ENCODE data around the gene LEPR.
"Not testable (repeated sequence)": the region's sequence is repeated elsewhere in the genome, so short reads cannot be mapped to it uniquely, and the experiment has no call there.

Gene LEPR

DNA sequence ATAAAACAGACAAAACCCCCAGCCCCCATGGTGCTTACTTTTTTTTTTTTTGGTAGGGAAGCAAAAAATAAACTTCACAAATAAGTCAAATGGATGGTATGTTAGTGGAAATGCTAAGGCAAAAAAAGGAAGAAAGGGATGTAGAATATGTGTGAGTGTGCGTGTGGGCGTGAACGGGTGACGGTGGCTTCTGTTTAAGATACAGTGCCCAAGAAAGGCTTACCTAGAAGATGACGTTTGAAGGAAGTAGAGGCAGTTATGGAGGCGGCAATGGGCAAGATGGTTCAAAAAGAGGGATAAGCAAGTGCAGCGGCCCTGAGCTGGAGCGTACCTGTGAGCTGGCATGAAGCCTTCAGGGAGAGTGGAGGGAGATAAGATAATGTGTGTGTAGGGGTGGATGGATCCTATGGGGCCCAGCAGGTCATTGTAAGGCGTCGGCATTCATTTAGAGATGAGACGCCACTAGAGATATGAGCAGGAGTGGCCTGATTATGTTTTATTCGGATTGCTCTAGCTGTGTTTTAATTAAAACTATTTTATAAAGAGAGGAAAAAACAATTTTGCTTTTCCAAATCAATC is 19.9 kb downstream of the LEPR start:
- Mint-ChIP-seq H3K9me3 (no peaks in the 10 kb centered on the region), H3K27me3 (no peaks in the 10 kb centered on the region), H3K36me3 (no peaks in the 10 kb centered on the region), H3K4me1 (peaks cover 3% of the 10 kb centered on the region), H3K4me3 (no peak overlapping the region), H3K27ac (no peak overlapping the region)
- CTCF ChIA-PET, result interaction anchor here (0.8 to 1.5 kb wide), 3 partner anchors 17 to 186 kb away, joined by 3 to 8 read pairs (median 4); no protein-coding TSS in a partner anchor
- DNase-seq, result no peak

DNA sequence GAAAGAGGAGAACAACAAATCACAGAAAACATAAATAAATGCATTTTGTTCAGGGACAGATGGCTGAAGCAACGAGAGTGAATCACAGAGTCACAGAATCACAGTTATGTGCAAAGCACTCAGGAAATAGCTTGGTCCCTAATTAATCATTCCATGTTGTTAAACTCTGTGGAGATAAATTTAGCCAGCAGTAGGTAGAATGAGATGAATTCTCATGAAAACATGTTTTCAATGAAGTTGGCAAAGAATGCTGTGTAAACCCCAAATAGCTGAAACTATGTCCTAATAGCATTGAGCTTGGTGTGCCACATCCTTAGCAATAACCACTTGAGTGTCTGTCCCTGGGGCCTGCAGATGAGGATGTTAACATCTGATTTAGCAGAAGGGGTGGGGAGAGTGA is 20.4 kb downstream of the LEPR start:
- DNase-seq, result no peak
- Mint-ChIP-seq H3K27ac (no peak overlapping the region), H3K4me3 (no peak overlapping the region), H3K27me3 (no peaks in the 10 kb centered on the region), H3K36me3 (no peaks in the 10 kb centered on the region), H3K4me1 (peaks cover 3% of the 10 kb centered on the region), H3K9me3 (no peaks in the 10 kb centered on the region)
- CTCF ChIA-PET, result interaction anchor here (0.8 to 1.5 kb wide), 3 partner anchors 17 to 187 kb away, joined by 3 to 8 read pairs (median 4); no protein-coding TSS in a partner anchor

DNA sequence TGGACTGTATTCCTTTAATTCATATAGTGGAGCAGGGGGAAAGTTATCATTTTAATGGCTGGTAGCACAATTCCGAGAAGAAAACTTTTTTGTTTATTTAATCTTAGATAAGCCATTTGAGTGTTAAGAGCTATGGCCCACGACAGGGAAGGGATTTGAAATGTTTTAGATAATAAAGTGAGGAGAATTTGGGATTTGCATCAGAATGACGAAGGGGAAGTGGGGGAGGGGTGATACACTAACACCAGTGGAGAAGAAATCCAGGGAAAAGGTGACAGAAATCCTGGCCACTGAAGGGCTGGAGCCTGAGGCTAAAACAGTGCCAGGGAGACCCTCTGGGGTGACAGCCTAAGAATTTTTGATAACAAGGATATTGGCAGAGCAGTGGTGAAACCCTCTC is 21.0 kb downstream of the LEPR start:
- no peak for DNase-seq
- CTCF ChIA-PET, result interaction anchor here (1.2 to 1.5 kb wide), 2 partner anchors 16 to 18 kb away, joined by 4 to 8 read pairs; no protein-coding TSS in a partner anchor
- H3K9me3 Mint-ChIP-seq, result no peaks in the 10 kb centered on the region
- H3K4me3 Mint-ChIP-seq, result no peak overlapping the region
- no peaks in the 10 kb centered on the region for H3K36me3 Mint-ChIP-seq
- peaks cover 3% of the 10 kb centered on the region for H3K4me1 Mint-ChIP-seq
- H3K27ac Mint-ChIP-seq, result no peak overlapping the region
- H3K27me3 Mint-ChIP-seq, result no peaks in the 10 kb centered on the region

DNA sequence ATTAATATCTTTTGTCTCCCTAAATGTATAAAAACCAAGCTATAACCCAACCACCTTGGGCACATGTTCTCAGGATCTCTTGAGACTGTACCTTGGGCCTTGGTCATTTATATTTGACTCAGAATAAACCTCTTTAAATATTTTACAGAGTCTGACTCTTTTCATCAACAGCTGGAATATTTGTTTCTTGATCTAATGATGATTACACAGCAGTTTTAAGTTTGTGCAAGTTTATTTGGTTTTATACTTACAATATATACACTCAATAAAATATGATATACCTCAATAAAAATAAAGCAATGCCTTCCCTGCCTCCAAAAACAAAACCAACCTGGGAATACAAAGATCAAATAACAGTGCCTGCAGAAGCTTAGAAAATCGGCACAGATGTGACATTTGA is 22.0 kb downstream of the LEPR start:
- CTCF ChIA-PET, result interaction anchor here (2.0 kb wide), 1 partner anchor 17 kb away, joined by 5 read pairs; no protein-coding TSS in a partner anchor
- Mint-ChIP-seq H3K4me3 (no peak overlapping the region), H3K36me3 (no peaks in the 10 kb centered on the region), H3K4me1 (no peaks in the 10 kb centered on the region), H3K27me3 (no peaks in the 10 kb centered on the region), H3K27ac (no peak overlapping the region), H3K9me3 (no peaks in the 10 kb centered on the region)
- DNase-seq, result no peak

DNA sequence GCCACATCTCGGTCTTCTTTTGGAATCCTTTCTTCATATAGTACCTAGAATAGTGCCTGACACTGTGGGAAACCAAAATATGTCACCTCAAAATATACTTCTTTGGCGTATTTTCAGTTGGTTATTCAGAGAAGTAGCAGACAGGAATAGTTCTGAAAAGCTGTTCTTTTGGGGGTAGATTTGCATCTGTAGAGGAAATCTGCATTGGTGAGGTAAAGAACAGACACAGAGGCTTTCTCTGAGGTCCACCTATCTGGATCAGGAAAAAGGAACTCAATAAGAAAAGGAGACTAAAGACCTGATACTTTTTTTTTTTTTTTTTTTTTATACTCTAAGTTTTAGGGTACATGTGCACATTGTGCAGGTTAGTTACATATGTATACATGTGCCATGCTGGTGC is 23.2 kb downstream of the LEPR start:
- no peak overlapping the region for H3K27ac Mint-ChIP-seq
- no peaks in the 10 kb centered on the region for H3K4me1 Mint-ChIP-seq
- H3K4me3 Mint-ChIP-seq, result no peak overlapping the region
- H3K9me3 Mint-ChIP-seq, result no peaks in the 10 kb centered on the region
- H3K27me3 Mint-ChIP-seq, result no peaks in the 10 kb centered on the region
- DNase-seq, result no peak
- no peaks in the 10 kb centered on the region for H3K36me3 Mint-ChIP-seq
- CTCF ChIA-PET, result interaction anchor here (2.0 kb wide), 1 partner anchor 15 kb away, joined by 5 read pairs; no protein-coding TSS in a partner anchor

DNA sequence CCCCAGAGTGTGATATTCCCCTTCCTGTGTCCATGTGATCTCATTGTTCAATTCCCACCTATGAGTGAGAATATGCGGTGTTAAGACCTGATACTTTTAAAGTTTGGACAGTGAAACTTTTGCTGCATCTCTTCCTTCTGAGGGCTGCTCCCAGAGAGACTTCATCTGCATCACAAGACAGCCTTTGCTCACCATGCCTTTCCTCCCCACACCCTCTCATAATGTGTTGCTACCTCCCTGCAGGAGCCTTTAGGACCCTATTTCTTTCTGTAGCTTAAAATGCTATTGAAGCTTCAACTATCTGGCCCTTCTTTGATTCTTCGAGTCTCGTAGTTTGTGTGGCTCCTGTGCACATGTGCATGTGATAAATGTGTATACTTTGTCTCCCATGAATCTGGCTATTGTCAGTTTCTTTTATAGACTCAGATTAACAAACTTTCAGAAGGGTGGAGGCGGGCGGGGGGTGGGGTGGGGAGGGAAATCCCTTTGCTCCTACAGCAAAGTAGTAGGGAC is 23.7 kb downstream of the LEPR start:
- CTCF ChIA-PET, result interaction anchor here (2.0 kb wide), 1 partner anchor 15 kb away, joined by 5 read pairs; no protein-coding TSS in a partner anchor
- DNase-seq, result no peak
- no peaks in the 10 kb centered on the region for H3K4me1 Mint-ChIP-seq
- H3K36me3 Mint-ChIP-seq, result no peaks in the 10 kb centered on the region
- no peaks in the 10 kb centered on the region for H3K27me3 Mint-ChIP-seq
- no peaks in the 10 kb centered on the region for H3K9me3 Mint-ChIP-seq
- H3K4me3 Mint-ChIP-seq, result no peak overlapping the region
- no peak overlapping the region for H3K27ac Mint-ChIP-seq

DNA sequence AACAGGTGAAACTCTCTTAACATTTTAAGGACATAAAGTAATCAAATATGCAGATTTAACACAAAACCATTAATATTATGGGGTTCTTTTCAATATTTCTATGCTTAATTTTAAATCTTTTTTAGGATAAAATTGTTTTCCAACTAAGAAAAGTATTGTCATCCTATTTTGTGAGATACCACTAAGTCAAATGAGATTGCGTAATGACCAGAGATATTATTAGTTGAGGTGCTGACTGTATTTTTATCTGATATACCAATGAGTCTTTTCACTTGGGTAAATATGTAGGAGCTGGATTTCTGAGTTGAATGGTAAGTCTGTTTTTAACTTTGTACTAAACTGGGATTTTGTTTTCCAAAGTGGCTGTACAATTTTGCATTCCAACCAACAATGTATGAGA is 25.4 kb downstream of the LEPR start:
- Mint-ChIP-seq H3K4me3 (no peak overlapping the region), H3K4me1 (no peaks in the 10 kb centered on the region), H3K27me3 (no peaks in the 10 kb centered on the region), H3K36me3 (no peaks in the 10 kb centered on the region), H3K9me3 (no peaks in the 10 kb centered on the region), H3K27ac (no peak overlapping the region)
- no peak for DNase-seq
- CTCF ChIA-PET, result no interaction called here

DNA sequence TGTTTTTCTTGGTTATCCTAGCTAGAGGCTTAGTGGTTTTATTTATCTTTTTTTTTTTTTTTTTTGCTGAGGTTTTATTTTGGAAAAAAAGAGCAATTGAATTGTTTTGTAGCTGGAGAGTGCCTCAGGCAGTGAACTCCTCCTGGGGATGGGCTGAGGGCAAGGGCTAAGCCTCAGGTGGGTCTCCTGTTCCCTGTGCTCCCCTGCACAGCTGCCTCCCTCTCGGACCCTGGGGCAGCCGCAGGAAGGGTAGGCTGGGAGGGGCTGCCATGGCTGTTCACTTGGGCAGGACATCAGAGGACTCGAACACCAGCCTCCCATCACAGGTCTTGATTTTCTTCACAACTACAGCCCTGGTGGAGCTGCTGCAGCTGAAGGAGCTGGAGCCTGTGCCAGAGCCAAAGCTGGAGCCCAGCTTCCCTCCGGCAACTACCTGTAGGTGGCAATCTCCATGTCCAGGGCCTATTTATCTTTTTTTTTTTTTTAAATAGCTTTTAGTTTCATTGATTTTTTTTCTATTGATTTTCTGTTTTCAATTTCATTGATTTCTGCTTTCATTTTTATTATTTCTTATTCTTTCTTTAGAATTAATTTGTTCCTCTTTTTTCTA is 28.9 kb downstream of the LEPR start:
- Mint-ChIP-seq H3K27me3 (no peaks in the 10 kb centered on the region), H3K9me3 (no peaks in the 10 kb centered on the region), H3K27ac (no peak overlapping the region), H3K4me3 (no peak overlapping the region), H3K36me3 (no peaks in the 10 kb centered on the region), H3K4me1 (no peaks in the 10 kb centered on the region)
- no peak for DNase-seq
- CTCF ChIA-PET, result interaction anchor here (0.7 kb wide), 1 partner anchor 19 kb away, joined by 4 read pairs; no protein-coding TSS in a partner anchor

DNA sequence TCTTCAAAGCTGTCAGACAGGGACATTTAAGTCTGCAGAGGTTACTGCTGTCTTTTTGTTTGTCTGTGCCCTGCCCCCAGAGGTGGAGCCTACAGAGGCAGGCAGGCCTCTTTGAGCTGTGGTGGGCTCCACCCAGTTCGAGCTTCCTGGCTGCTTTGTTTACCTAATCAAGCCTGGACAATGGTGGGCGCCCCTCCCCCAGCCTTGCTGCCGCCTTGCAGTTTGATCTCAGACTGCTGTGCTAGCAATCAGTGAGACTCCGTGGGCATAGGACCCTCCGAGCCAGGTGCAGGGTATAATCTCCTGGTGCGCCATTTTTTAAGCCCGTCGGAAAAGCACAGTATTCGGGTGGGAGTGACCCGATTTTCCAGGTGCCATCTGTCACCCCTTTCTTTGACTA is 35.2 kb downstream of the LEPR start:
- CTCF ChIA-PET, DNase-seq, H3K9me3 Mint-ChIP-seq, H3K27me3 Mint-ChIP-seq, H3K36me3 Mint-ChIP-seq, H3K4me3 Mint-ChIP-seq, H3K27ac Mint-ChIP-seq: not testable (repeated sequence)
- H3K4me1 Mint-ChIP-seq, result peaks cover 19% of the 10 kb centered on the region

DNA sequence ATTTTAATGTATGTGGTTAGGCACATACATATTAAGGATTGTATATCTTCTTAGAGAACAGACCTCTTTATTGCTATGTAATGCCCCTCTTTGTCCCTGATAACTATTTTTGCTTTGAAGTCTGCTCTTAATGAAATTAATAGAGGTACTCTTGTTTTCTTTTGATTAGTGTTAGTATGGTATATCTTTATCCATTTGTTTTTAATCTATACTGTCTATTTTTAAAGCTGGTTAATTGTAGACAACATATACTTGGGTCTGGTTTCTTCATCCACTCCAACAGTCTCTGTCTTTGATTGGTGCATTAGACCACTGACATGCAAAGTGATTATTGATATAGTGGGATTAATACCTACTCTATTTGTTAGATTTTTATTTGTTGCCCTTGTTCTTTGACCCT is 36.0 kb downstream of the LEPR start:
- CTCF ChIA-PET, result no interaction called here
- Mint-ChIP-seq H3K36me3 (no peaks in the 10 kb centered on the region), H3K4me1 (peaks cover 19% of the 10 kb centered on the region), H3K27ac (no peak overlapping the region), H3K9me3 (peaks cover 2% of the 10 kb centered on the region), H3K27me3 (no peaks in the 10 kb centered on the region), H3K4me3 (no peak overlapping the region)
- no peak for DNase-seq

DNA sequence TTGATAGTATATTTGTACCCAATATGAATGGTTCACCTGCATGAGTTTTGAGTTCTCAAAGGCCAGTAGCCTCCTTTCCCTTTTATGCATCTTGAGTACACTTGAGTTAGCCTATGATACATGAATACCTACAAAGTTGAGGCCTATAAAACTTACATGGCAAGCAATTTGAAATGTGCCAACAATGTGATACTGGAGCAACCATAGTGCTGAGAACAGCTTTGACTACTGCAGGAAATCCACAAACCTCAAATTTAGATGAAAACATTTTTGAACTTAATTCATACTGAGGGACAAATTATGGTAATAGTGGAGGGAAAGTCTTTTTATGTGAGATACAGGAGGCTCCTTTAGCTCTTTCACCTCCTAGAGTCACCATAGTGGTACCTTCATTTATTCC is 37.4 kb downstream of the LEPR start:
- no peak for DNase-seq

DNA sequence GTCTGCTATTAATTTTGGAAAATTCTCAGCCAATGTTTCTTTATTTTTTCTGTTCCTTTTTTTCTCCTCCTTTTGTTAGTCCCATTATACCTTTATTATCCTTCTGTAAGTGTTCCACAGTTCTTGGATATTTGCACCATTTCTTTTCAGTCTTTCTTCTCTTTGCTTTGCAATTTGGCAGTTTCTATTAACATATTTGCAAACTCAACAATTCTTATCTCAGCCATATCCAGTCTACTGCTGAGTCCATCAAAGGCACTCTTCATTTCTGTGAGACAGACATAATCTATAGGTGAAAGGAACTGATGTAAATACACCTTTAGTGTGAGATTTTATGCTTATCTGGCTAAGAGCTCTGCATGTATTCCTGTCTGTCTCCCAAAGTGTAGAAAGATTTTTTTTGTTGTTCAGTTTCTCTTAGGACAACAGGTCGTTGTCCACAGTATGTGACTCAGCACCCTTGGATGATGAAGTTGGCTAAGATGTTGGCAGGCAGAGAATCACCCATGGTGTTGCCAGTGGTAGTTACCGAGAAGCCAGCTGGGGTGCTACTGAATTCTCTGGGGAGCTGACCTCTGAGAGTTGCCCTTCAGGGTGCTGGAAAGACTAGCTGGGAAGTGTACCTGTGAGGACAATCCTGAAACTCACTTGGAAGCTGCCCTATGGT is 38.4 kb downstream of the LEPR start:
- no peak for DNase-seq
- H3K4me1 Mint-ChIP-seq, result peaks cover 19% of the 10 kb centered on the region
- H3K27me3 Mint-ChIP-seq, result no peaks in the 10 kb centered on the region
- no peak overlapping the region for H3K4me3 Mint-ChIP-seq
- H3K9me3 Mint-ChIP-seq, result peaks cover 2% of the 10 kb centered on the region
- CTCF ChIA-PET, result interaction anchor here (0.7 to 3.1 kb wide), 32 partner anchors 10 to 396 kb away, joined by 3 to 42 read pairs (median 4); partner anchors contain the start of gene DNAJC6
- H3K27ac Mint-ChIP-seq, result no peak overlapping the region
- H3K36me3 Mint-ChIP-seq, result no peaks in the 10 kb centered on the region

More for the DNA sequence above, 37.4 kb downstream of the LEPR start:
- CTCF ChIA-PET, result interaction anchor here (0.8 to 3.1 kb wide), 5 partner anchors 11 to 243 kb away, joined by 3 to 42 read pairs (median 4); no protein-coding TSS in a partner anchor
- Mint-ChIP-seq H3K9me3 (peaks cover 2% of the 10 kb centered on the region), H3K27ac (no peak overlapping the region), H3K36me3 (no peaks in the 10 kb centered on the region), H3K27me3 (no peaks in the 10 kb centered on the region), H3K4me3 (no peak overlapping the region), H3K4me1 (peaks cover 19% of the 10 kb centered on the region)

DNA sequence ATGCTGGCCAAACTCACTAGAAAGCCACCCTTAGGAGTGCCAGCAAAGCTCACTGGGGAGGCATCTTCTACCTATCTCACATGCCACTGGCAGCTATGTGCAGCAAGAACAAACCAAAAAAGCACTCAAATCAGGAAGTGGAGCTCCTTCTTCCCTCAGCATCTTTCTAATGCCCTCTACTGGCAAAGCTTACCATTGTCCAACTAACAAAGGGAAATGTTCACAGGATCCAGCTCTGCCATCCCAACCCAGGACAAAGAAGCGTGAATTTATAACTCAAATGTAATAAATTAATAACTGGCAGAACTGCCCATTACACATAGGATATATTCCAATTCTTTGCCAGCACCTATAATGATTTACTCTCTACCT is 38.9 kb downstream of the LEPR start:
- Mint-ChIP-seq H3K27me3 (no peaks in the 10 kb centered on the region), H3K4me3 (no peak overlapping the region), H3K36me3 (no peaks in the 10 kb centered on the region), H3K9me3 (peaks cover 2% of the 10 kb centered on the region), H3K27ac (no peak overlapping the region), H3K4me1 (peaks cover 19% of the 10 kb centered on the region)
- DNase-seq, result no peak
- CTCF ChIA-PET, result interaction anchor here (0.7 to 3.1 kb wide), 29 partner anchors 9 to 396 kb away, joined by 3 to 42 read pairs (median 5); partner anchors contain the start of gene DNAJC6

DNA sequence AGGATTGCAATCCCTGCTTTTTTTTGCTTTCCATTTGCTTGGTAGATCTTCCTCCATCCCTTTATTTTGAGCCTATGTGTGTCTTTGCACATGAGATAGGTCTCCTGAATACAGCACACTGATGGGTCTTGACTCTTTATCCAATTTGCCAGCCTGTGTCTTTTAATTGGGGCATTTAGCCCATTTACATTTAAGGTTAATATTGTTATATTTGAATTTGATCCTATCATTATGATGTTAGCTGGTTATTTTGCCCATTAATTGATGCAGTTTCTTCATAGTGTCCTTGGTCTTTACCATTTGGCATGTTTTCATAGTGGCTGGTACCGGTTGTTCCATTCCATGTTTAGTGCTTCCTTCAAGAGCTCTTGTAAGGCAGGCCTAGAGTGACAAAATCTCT is 45.4 kb downstream of the LEPR start:
- H3K36me3 Mint-ChIP-seq, H3K4me3 Mint-ChIP-seq, H3K4me1 Mint-ChIP-seq, H3K9me3 Mint-ChIP-seq, DNase-seq, H3K27ac Mint-ChIP-seq, H3K27me3 Mint-ChIP-seq, CTCF ChIA-PET: not testable (repeated sequence)

All from activated naive CD4-positive, alpha-beta T cell treated with anti-CD3 and anti-CD28 coated beads, Interleukin-2, amount 10 ng/mL, durations not matched to agents 7 days and 5 days (primary cell).